Measurements from ENCODE around the gene SREK1.

GRCh38 chr5:66113160-66113559 is 30.9 kb upstream of the SREK1 start:
- no peak for TF ChIP-seq CTCF (IDR thresholded peaks at IDR 0.05)
- no peak for TF ChIP-seq NR3C1 (CRISPR knock-in tag; conservative IDR thresholded peaks at IDR 0.05; ENCODE audit: low read depth)
- no peak for TF ChIP-seq FOXK1 (CRISPR knock-in tag; IDR thresholded peaks at IDR 0.05)
- TF ChIP-seq HMGA2 (CRISPR knock-in tag; IDR thresholded peaks at IDR 0.05), result no peak
- TF ChIP-seq ETV6 (CRISPR knock-in tag; IDR thresholded peaks at IDR 0.05), result no peak
- TF ChIP-seq SMAD4 (CRISPR knock-in tag; IDR thresholded peaks at IDR 0.05), result no peak
